Measurements from ENCODE around the gene KRTAP5-7.
"Not testable (repeated sequence)": the region's sequence is repeated elsewhere in the genome, so short reads cannot be mapped to it uniquely, and the experiment has no call there.

KRTAP5-7 gene

DNA sequence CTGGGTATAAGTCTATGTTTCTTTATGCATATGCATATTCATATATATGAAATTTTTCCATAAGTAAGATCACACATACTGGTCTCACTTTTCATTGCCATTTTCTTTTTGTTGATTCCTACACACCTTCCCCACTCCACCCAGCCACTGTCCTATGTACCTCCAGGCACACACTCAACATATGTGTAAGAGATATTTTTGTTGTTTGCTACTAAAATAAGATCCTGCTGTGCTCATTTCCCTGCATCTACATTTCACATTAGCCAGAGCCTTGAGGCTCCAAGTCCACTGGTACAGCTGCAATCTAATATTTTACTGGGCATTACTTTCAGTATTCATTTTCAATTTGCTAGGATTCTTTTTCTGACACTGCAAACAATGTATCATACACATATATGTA, 30.2 kb downstream of the KRTAP5-7 start:
- no peak for DNase-seq (ENCODE audit: low read depth)

GRCh38 chr11:71558996-71559395, 31.9 kb downstream of the KRTAP5-7 start:
- DNase-seq (ENCODE audit: low read depth) = no peak

DNA sequence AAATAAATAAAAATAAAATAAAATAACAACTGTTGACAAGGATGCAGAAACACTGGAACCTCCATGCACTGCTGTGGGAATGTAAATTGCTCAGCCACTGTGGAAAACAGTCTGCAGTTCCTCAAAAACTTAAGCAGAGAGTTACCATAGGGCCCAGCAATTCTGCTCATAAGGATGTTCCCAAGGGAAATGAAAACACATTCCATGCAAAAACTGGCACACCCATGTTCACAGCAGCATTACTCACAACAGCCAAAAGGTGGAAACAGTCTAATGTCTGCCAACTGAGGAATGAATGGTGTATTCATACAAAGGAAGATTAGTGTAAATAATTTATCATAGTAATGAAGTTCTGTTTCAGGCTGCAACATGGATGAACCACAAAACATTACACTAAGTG, 35.1 kb downstream of the KRTAP5-7 start:
- no peak for DNase-seq (ENCODE audit: low read depth)

- DNase-seq (ENCODE audit: low read depth) = no peak
Observed at GRCh38 chr11:71563406-71563805, 36.3 kb downstream of the KRTAP5-7 start.

GRCh38 chr11:71564430-71564829, 37.4 kb downstream of the KRTAP5-7 start:
- no peak for DNase-seq (ENCODE audit: low read depth)

DNA sequence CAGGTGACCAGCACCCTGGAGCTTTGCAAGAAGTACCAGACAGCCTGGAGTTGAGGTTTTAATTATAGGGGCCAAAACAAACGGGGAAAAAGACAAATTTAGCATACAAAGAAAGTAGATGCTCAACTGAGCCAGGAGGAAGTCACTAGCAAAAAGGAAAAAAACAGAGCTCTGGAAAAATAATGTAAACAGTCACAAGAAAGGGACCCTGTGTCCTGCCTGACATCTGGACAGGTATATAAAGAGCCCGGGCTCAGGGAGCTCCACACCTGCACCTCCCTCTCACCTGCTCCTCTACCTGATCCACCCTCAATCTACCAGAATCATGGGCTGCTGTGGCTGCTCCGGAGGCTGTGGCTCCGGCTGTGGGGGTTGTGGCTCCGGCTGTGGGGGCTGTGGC, 38.2 kb downstream of the KRTAP5-7 start, which contains the start of gene KRTAP5-10:
KRTAP5-10 (plus strand) TSS at position 301 of the 400 bp plus-strand sequence; CDS start at position 326, 25 bp downstream.
- no peak for DNase-seq (ENCODE audit: low read depth)

- DNase-seq (ENCODE audit: low read depth) = no peak
Observed at GRCh38 chr11:71566081-71566620, 39.1 kb downstream of the KRTAP5-7 start.

GRCh38 chr11:71566626-71567599, 39.8 kb downstream of the KRTAP5-7 start:
- not testable (repeated sequence) for DNase-seq (ENCODE audit: low read depth)

- DNase-seq (ENCODE audit: low read depth) = not testable (repeated sequence)
Observed at GRCh38 chr11:71567633-71568032, 40.6 kb downstream of the KRTAP5-7 start.

- no peak for DNase-seq (ENCODE audit: low read depth)
Observed at GRCh38 chr11:71568704-71569349, 41.8 kb downstream of the KRTAP5-7 start.

- not testable (repeated sequence) for DNase-seq (ENCODE audit: low read depth)
Observed at GRCh38 chr11:71571101-71571850, 44.2 kb downstream of the KRTAP5-7 start.

DNA sequence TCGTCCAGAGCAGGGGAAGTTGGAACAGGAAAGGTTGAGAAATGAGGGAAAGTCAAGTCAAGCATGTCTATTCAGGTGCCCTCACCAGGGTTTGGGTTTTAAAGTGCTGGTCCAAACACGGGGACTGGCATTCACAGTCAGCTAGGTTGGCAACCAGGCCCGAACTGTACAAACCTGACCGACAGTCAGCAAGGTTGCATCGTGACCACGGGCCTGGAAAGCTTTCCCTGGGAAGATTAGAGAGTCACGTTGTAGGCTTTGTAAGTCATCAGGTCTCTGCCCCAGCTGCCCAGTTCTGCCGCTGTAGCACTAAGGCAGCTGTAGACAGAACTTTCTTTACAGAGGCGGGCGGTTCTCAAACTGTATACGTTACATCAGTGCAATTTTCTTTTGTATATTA, 45.7 kb downstream of the KRTAP5-7 start:
- DNase-seq (ENCODE audit: low read depth) = no peak

DNA sequence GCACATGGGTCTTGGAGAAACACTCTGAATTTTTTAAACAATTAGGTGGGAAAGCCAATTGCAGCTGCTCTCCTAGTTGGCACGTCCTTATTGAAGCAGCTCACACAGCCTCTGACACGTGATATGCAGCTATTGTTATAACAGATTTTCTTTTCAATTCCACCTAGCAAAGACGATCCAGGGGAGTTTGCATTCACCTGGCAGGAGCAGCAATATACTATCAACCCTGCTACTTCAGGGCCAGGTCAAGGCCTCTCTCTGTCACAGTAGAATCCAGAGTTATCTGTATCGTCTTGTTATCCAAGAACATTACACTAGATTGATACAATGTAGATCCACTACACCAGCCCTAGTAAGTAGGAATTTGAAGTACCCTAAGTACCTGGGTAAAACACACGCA, 47.4 kb downstream of the KRTAP5-7 start:
- DNase-seq (ENCODE audit: low read depth) = no peak

- DNase-seq (ENCODE audit: low read depth) = no peak
Observed at GRCh38 chr11:71575723-71576424, 48.8 kb downstream of the KRTAP5-7 start.

DNA sequence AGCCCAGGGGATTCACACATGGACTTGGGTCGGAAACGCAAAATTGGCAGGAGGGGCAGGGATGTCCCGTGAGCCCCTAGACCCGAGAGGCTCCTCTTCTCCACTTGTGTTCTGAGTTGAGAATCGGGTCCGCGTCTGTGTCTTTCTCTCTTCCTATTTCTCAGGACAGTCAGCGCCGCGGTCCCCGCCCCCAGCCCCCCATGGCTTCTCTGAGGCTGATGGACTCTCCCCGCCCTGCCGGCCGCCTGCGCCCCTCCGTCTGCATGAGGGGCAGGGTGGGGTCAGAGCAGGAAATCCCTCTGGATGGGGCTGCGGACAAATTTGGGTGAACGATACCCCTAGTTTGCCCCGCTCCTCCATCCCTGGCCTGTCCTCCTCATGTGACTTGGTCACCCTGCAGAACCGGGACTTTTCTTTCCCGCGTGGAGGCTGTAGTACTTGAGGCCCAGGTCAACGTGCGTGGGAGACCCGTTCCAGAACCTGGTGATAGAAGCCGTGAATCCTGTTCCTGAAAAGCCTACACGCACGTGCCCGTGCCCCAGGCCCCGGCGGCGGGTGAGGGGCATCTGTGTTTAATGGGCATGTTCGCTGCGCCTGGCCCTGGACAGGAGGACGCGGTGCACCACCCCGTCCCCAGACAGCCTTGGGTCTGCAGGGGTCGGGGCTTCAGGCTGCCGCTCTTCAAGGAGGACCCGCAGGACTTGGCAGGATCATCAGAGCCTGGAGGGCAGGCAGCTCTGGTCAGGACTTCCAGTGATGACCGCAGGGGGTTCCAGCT, 49.8 kb downstream of the KRTAP5-7 start:
- not testable (repeated sequence) for DNase-seq (ENCODE audit: low read depth)

GRCh38 chr11:71577469-71578004, 50.5 kb downstream of the KRTAP5-7 start:
- DNase-seq (ENCODE audit: low read depth) = no peak
